ENCODE data around the gene LMNA. TPM values are rescaled to one million over a fixed set of nuclear protein-coding genes. Genes with fewer than 3 reads are reported as not detected.
A peak's percentile ranks its signal among the peaks of the same experiment; 100 is the strongest.
"Not testable (repeated sequence)": the region's sequence is repeated elsewhere in the genome, so short reads cannot be mapped to it uniquely, and the experiment has no call there.

LMNA gene
- total RNA-seq, 1 donor from 2014 or later, result 246 TPM

GRCh38 chr1:156160743-156161171, 46.2 kb downstream of the LMNA start:
- intact Hi-C loops (cut with micrococcal nuclease), result loop anchor here (1.0 kb wide), 5 partner anchors 7 to 63 kb away; partner anchors contain the start of gene SEMA4A
- peak overlapping the region; percentile 77 for H3K4me3 Mint-ChIP-seq (ENCODE audit: low read depth)
- H3K27me3 Mint-ChIP-seq (ENCODE audit: low read depth), result no peaks in the 10 kb centered on the region
- peaks cover 89% of the 10 kb centered on the region for H3K36me3 Mint-ChIP-seq (ENCODE audit: low read depth)
- DNase-seq (ENCODE audit: low spot score), result peak; percentile 49
- H3K27ac Mint-ChIP-seq, result peak overlapping the region; percentile 93
- H3K4me1 Mint-ChIP-seq (ENCODE audit: low read depth), result peaks cover 72% of the 10 kb centered on the region
- H3K9me3 Mint-ChIP-seq, result peaks cover 5% of the 10 kb centered on the region

- Mint-ChIP-seq H3K9me3 (peaks cover 5% of the 10 kb centered on the region), H3K4me1 (ENCODE audit: low read depth) (peaks cover 57% of the 10 kb centered on the region), H3K36me3 (ENCODE audit: low read depth) (peaks cover 86% of the 10 kb centered on the region), H3K27ac (peak overlapping the region; percentile 96), H3K4me3 (ENCODE audit: low read depth) (no peak overlapping the region), H3K27me3 (ENCODE audit: low read depth) (no peaks in the 10 kb centered on the region)
- DNase-seq (ENCODE audit: low spot score), result no peak
- intact Hi-C loops (cut with micrococcal nuclease), result no loop called here
Observed at GRCh38 chr1:156162430-156163037, 48.0 kb downstream of the LMNA start.

DNA sequence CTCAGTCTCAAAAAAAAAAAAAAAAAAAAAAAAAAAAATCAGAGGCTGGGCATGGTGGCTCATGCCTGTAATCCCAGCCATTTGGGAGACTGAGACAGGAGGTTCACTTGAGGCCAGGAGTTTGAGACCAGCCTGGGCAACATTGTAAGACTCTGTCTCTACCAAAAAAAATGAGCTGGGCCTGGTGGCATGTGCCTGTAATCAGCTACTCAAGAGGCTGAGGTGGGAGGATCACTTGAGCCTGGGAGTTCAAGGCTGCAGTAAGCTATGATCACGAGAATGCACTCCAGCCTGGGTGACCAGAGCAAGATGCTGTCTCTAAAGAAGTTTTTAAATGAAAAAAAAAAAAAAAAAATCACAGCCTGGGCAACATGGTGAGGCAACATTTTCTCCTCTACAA, 49.2 kb downstream of the LMNA start:
- peaks cover 83% of the 10 kb centered on the region for H3K36me3 Mint-ChIP-seq (ENCODE audit: low read depth)
- no peak for DNase-seq (ENCODE audit: low spot score)
- H3K4me1 Mint-ChIP-seq (ENCODE audit: low read depth), result peaks cover 46% of the 10 kb centered on the region
- H3K27ac Mint-ChIP-seq, result no peak overlapping the region
- intact Hi-C loops (cut with micrococcal nuclease), result no loop called here
- no peaks in the 10 kb centered on the region for H3K27me3 Mint-ChIP-seq (ENCODE audit: low read depth)
- H3K4me3 Mint-ChIP-seq (ENCODE audit: low read depth), result no peak overlapping the region
- H3K9me3 Mint-ChIP-seq, result peaks cover 5% of the 10 kb centered on the region

DNA sequence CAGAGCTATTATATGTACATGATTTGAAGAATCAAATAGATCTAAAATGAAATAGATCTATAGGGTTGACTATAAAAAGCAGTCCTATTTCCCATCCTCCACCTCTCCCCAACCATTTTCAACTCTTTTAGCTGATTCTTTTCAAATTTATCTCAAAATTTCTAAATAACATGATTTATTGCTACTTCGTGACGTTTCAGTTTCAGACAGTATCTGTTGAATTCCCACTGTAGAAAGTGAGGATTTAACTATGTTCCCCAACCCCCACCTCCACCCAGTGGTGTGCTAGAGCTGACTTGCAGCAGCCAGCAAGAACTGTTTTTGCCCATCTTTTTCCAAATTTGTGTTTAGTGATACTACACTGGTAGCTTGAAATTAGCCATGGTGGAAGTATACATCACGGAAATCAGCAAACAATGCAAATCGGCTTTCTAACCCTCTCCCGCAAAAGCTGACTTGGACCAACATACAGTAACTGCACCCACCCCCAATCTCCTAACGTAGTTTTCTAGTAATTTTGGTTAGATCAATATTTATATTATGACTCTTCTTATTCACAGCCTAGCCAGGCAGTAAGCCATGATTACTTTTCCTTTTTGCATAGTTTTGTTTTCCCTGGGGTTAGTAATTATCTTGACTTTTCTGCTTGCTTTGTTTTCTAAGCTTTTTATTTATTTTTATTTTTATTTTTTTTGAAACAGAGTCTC, 49.8 kb downstream of the LMNA start:
- Mint-ChIP-seq H3K27ac (peak overlapping the region; percentile 42), H3K4me1 (ENCODE audit: low read depth) (peaks cover 41% of the 10 kb centered on the region), H3K27me3 (ENCODE audit: low read depth) (no peaks in the 10 kb centered on the region), H3K4me3 (ENCODE audit: low read depth) (no peak overlapping the region), H3K9me3 (peaks cover 5% of the 10 kb centered on the region), H3K36me3 (ENCODE audit: low read depth) (peaks cover 83% of the 10 kb centered on the region)
- no peak for DNase-seq (ENCODE audit: low spot score)
- intact Hi-C loops (cut with micrococcal nuclease), result no loop called here

DNA sequence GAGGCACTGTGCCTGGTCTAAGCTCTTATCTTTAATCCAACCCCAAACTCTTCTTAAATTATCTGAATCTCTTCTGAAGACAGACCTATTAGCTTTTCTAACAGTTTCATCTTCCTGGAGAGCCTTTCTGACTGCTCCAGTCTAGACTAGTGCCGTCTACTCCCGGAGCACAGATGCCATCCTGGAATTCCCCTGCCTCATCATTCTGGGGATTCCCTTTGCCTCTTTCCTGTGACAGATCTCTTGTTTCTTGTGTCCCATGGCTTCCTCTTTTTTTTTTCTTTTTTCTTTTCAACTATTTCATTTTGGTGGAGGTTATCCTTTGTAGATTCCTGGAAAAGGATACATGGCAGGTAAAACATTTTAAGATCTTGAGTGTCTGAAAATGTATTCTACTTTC, 50.6 kb downstream of the LMNA start:
- no peak for DNase-seq (ENCODE audit: low spot score)
- intact Hi-C loops (cut with micrococcal nuclease), result no loop called here
- H3K36me3 Mint-ChIP-seq (ENCODE audit: low read depth), result peaks cover 75% of the 10 kb centered on the region
- no peaks in the 10 kb centered on the region for H3K27me3 Mint-ChIP-seq (ENCODE audit: low read depth)
- H3K9me3 Mint-ChIP-seq, result peaks cover 5% of the 10 kb centered on the region
- H3K4me1 Mint-ChIP-seq (ENCODE audit: low read depth), result peaks cover 33% of the 10 kb centered on the region
- peak overlapping the region; percentile 55 for H3K27ac Mint-ChIP-seq
- H3K4me3 Mint-ChIP-seq (ENCODE audit: low read depth), result no peak overlapping the region

DNA sequence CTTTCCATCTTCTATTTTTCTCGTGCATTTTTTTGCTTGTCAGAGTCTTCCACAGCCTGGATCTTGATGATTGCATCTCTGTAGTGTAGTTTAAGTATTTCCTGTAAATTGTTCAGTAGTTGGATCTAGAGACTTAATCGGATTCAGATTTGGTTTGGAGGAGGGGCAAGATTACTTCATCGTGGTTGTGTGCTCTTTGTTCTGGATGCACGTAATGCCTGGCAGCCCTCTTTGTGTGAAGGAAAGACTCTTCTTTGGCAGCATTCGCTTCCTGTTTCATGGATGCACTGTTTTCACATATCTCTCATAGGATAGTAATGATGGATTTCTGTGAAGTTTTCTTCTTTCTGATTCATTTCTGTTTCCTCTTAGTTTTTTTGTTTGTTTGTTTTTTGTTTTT, 53.0 kb downstream of the LMNA start:
- peaks cover 17% of the 10 kb centered on the region for H3K4me1 Mint-ChIP-seq (ENCODE audit: low read depth)
- no peaks in the 10 kb centered on the region for H3K27me3 Mint-ChIP-seq (ENCODE audit: low read depth)
- DNase-seq (ENCODE audit: low spot score), result no peak
- peaks cover 5% of the 10 kb centered on the region for H3K9me3 Mint-ChIP-seq
- intact Hi-C loops (cut with micrococcal nuclease), result no loop called here
- peak overlapping the region; percentile 39 for H3K27ac Mint-ChIP-seq
- H3K36me3 Mint-ChIP-seq (ENCODE audit: low read depth), result peaks cover 63% of the 10 kb centered on the region
- H3K4me3 Mint-ChIP-seq (ENCODE audit: low read depth), result no peak overlapping the region

DNA sequence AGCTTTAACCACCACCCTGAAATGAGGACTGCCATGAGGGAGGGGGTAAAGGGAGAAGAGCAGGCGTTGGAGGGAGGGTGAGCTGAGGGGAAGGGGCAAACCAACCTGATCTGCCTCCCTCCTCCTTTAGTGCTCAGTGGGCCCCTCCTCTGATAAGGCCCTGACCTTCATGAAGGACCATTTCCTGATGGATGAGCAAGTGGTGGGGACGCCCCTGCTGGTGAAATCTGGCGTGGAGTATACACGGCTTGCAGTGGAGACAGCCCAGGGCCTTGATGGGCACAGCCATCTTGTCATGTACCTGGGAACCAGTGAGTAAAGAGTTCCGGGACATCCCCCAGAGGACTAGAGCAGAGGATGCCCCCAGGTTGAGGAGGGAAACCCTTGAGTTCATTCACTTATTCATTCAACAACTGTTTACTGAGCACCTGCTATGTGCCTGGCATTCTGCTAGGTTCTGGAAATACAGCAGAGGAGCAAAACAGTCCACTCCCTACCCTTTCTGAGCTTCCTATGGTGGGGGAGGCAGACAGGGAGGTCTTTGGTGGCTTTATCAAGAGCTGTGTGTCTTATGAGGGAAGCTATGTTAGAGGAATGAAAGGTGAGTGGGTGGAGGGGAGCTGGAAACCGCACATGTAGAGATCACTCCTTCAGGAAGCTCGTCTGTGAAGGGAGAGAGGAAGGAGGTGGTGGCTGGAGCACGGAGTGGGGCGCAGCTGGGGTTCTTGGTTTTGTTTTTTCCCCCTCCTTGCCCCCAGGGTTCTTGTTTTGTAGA, 58.4 kb downstream of the LMNA start:
- Mint-ChIP-seq H3K27ac (peak overlapping the region; percentile 14), H3K4me1 (ENCODE audit: low read depth) (peaks cover 13% of the 10 kb centered on the region), H3K27me3 (ENCODE audit: low read depth) (no peaks in the 10 kb centered on the region), H3K9me3 (no peaks in the 10 kb centered on the region), H3K4me3 (ENCODE audit: low read depth) (no peak overlapping the region), H3K36me3 (ENCODE audit: low read depth) (peaks cover 62% of the 10 kb centered on the region)
- DNase-seq (ENCODE audit: low spot score), result no peak
- intact Hi-C loops (cut with micrococcal nuclease), result no loop called here

DNA sequence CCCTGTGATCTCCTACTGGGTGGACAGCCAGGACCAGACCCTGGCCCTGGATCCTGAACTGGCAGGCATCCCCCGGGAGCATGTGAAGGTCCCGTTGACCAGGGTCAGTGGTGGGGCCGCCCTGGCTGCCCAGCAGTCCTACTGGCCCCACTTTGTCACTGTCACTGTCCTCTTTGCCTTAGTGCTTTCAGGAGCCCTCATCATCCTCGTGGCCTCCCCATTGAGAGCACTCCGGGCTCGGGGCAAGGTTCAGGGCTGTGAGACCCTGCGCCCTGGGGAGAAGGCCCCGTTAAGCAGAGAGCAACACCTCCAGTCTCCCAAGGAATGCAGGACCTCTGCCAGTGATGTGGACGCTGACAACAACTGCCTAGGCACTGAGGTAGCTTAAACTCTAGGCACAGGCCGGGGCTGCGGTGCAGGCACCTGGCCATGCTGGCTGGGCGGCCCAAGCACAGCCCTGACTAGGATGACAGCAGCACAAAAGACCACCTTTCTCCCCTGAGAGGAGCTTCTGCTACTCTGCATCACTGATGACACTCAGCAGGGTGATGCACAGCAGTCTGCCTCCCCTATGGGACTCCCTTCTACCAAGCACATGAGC, 62.2 kb downstream of the LMNA start:
- Mint-ChIP-seq H3K27me3 (ENCODE audit: low read depth) (no peaks in the 10 kb centered on the region), H3K4me3 (ENCODE audit: low read depth) (no peak overlapping the region), H3K27ac (no peak overlapping the region), H3K9me3 (no peaks in the 10 kb centered on the region), H3K36me3 (ENCODE audit: low read depth) (peaks cover 52% of the 10 kb centered on the region), H3K4me1 (ENCODE audit: low read depth) (peaks cover 18% of the 10 kb centered on the region)
- DNase-seq (ENCODE audit: low spot score), result no peak
- intact Hi-C loops (cut with micrococcal nuclease), result no loop called here

- intact Hi-C loops (cut with micrococcal nuclease), result no loop called here
- Mint-ChIP-seq H3K27me3 (ENCODE audit: low read depth) (no peaks in the 10 kb centered on the region), H3K27ac (peak overlapping the region; percentile 65), H3K9me3 (no peaks in the 10 kb centered on the region), H3K36me3 (ENCODE audit: low read depth) (peaks cover 44% of the 10 kb centered on the region), H3K4me1 (ENCODE audit: low read depth) (peaks cover 16% of the 10 kb centered on the region), H3K4me3 (ENCODE audit: low read depth) (no peak overlapping the region)
- DNase-seq (ENCODE audit: low spot score), result no peak
Observed at GRCh38 chr1:156177919-156178654, 63.6 kb downstream of the LMNA start.

DNA sequence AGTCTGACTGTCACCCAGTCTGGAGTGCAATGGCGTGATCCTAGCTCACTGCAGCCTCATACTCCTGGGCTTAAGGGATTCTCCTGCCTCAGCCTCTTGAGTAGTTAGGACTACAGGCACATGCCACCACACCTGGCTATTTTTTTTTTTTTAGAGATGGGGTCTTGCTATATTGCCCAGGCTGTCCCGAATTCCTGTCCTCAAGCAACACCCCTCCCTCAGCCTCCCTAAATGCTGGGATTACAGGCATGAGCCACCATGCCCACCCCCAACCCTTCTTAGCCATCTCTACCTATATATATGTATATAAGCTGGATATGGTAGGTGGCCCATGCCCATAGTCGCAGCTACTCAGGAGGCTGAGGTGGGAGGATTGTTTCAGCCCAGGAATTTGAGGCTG, 66.0 kb downstream of the LMNA start:
- Mint-ChIP-seq H3K36me3 (ENCODE audit: low read depth) (peaks cover 27% of the 10 kb centered on the region), H3K27me3 (ENCODE audit: low read depth) (no peaks in the 10 kb centered on the region), H3K4me3 (ENCODE audit: low read depth) (no peak overlapping the region), H3K9me3 (no peaks in the 10 kb centered on the region), H3K27ac (no peak overlapping the region), H3K4me1 (ENCODE audit: low read depth) (peaks cover 11% of the 10 kb centered on the region)
- no peak for DNase-seq (ENCODE audit: low spot score)
- intact Hi-C loops (cut with micrococcal nuclease), result no loop called here

DNA sequence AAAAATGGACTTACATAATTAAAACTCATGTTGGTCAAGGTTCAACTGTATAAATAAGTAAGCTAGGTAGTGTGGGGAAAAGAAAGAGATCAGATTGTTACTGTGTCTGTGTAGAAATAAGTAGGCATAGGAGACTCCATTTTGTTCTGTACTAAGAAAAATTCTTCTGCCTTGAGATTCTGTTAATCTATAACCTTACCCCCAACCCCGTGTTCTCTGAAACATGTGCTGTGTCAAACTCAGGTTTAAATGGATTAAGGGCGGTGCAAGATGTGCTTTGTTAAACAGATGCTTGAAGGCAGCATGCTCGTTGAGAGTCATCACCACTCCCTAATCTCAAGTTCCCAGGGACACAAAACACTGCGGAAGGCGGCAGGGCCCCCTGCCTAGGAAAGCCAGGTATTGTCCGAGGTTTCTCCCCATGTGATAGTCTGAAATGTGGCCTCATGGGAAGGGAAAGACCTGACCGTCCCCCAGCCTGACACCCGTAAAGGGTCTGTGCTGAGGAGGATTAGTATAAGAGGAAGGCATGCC, 66.9 kb downstream of the LMNA start:
- H3K27me3 Mint-ChIP-seq (ENCODE audit: low read depth); H3K4me3 Mint-ChIP-seq (ENCODE audit: low read depth); DNase-seq (ENCODE audit: low spot score); H3K27ac Mint-ChIP-seq; H3K9me3 Mint-ChIP-seq; intact Hi-C loops (cut with micrococcal nuclease): not testable (repeated sequence)
- Mint-ChIP-seq H3K4me1 (ENCODE audit: low read depth) (peaks cover 11% of the 10 kb centered on the region), H3K36me3 (ENCODE audit: low read depth) (peaks cover 23% of the 10 kb centered on the region)

All from activated T-helper 2 cell treated with anti-CD3 and anti-CD28 coated beads, Interferon-gamma antibody, Interleukin-2, Interleukin-4, amounts not matched to agents 10 μg/mL and 5 μg/mL and 100 μg/mL, durations not matched to agents 14 hours and 24 hours and 36 hours (primary cell).